Esophagus squamous epithelium (tissue), 5 donors: Measurements from ENCODE around the gene LRRC34. TPM values are rescaled to one million over a fixed set of nuclear protein-coding genes. Genes with fewer than 3 reads are reported as not detected.
A peak's percentile ranks its signal among the peaks of the same experiment; 100 is the strongest.

Experiments
- DNase-seq: peaks from one replicate; lab custom pipeline; 2025; lab: John Stamatoyannopoulos, UW
- H3K27ac ChIP-seq, 4 donors: fragments of 200-600 bp; sonication (generic); one replicate each; pipeline ENCODE4 v1.5.1; 2016 to 2019; ENCODE audit warnings: mild to moderate bottlenecking in 1 of 4
- H3K27me3 ChIP-seq, 4 donors: fragments of 200-600 bp; sonication (generic); 1 replicate in 3 of 4; 2 replicates in 1 of 4; pipeline versions ENCODE4 v1.5.1 to v1.6.0; 2017 to 2021; ENCODE audit warnings: antibody characterized with exemption in 1 of 4
- H3K36me3 ChIP-seq, 3 donors: fragments of 200-600 bp; sonication (generic); one replicate each; pipeline ENCODE4 v1.5.1; 2016 to 2019
- H3K4me1 ChIP-seq, 3 donors: fragments of 200-600 bp; sonication (generic); one replicate each; pipeline ENCODE4 v1.5.1; 2017 to 2019
- H3K4me3 ChIP-seq, 4 donors: fragments of 200-600 bp; sonication (generic); 1 replicate in 3 of 4; 2 replicates in 1 of 4; pipeline ENCODE4 v1.5.1; 2016 to 2019; ENCODE audit warnings: mild to moderate bottlenecking in 2 of 4, moderate library complexity in 1 of 4
- H3K9me3 ChIP-seq, 3 donors: fragments of 200-600 bp; sonication (generic); one replicate each; pipeline ENCODE4 v1.5.1; 2016 to 2019
- POLR2A ChIP-seq, 4 donors: fragments of 450-650 bp; IDR thresholded peaks; one replicate each; pipeline ENCODE4 v1.6.1; 2017; ENCODE audit warnings: antibody characterized with exemption in 4 of 4, mild to moderate bottlenecking in 4 of 4, moderate library complexity in 3 of 4
- WGBS, 2 donors: methylation state at CpG; one replicate each; pipeline ENCODE4 v1.1.5; 2018; 5-methylcytosine and 5-hydroxymethylcytosine counted together
- intact Hi-C: fragments of 100-400 bp; cut with DNase I; formaldehyde crosslinking; loops from one replicate; pipeline ENCODE4 v1.15.0; 2022
- total RNA-seq, 4 donors: library from RNA; depleted of rRNA; stranded (reverse); fragments of >200 nt; gene quantifications; one replicate each; pipeline ENCODE4 v1.1.0, GENCODE V29; 2016
- TF ChIP-seq, protein P1 (sequence below), 6 experiments: fragments of 450-650 bp in 4 of 6; fragments of 200-600 bp in 2 of 6; sonication (generic) in 2 of 6; IDR thresholded peaks; one replicate each; pipeline ENCODE4 v1.5.1; 2016 to 2019; ENCODE audit warnings: antibody characterized with exemption in 6 of 6, mild to moderate bottlenecking in 4 of 6, moderate library complexity in 4 of 6
- donor health status: DM: yes; HTN: yes; CAD: no.

Gene LRRC34
- total RNA-seq, 4 donors from 2014 or later = 0.35 to 1.3 TPM; not detected in 2

DNA sequence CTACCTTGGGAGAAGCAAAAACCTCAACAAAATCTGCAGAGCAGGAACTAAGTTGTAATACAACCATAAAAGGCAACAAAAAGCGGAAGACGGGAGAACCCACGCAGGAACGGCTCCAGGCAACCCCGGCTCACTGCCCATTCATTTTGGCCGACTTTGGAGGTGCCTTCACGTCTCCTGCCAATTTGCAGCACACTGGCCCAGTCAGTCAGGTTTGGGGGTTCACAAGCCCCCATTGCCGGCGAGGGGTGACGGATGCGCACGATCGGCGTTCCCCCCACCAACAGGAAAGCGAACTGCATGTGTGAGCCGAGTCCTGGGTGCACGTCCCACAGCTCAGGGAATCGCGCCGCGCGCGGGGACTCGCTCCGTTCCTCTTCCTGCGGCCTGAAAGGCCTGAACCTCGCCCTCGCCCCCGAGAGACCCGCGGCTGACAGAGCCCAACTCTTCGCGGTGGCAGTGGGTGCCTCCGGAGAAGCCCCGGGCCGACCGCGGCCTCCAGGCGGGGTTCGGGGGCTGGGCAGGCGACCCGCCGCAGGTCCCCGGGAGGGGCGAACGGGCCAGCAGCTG is 48.3 kb downstream of the LRRC34 start:
- 0 to 2% methylated on average over 7 to 10 of the region's 46 CpGs for WGBS, 2 donors
- intact Hi-C loops = no loop called here
- no peaks in the 10 kb centered on the region for H3K9me3 ChIP-seq
- H3K4me1 ChIP-seq = peaks cover 0 to 20% (median 6%) of the 10 kb centered on the region in 3 donors
- H3K27me3 ChIP-seq = no peaks in the 10 kb centered on the region
- peak overlapping the region; percentile 89 to 94 (median 94) for H3K4me3 ChIP-seq
- H3K36me3 ChIP-seq = no peaks in the 10 kb centered on the region
- TF ChIP-seq, protein P1, sequence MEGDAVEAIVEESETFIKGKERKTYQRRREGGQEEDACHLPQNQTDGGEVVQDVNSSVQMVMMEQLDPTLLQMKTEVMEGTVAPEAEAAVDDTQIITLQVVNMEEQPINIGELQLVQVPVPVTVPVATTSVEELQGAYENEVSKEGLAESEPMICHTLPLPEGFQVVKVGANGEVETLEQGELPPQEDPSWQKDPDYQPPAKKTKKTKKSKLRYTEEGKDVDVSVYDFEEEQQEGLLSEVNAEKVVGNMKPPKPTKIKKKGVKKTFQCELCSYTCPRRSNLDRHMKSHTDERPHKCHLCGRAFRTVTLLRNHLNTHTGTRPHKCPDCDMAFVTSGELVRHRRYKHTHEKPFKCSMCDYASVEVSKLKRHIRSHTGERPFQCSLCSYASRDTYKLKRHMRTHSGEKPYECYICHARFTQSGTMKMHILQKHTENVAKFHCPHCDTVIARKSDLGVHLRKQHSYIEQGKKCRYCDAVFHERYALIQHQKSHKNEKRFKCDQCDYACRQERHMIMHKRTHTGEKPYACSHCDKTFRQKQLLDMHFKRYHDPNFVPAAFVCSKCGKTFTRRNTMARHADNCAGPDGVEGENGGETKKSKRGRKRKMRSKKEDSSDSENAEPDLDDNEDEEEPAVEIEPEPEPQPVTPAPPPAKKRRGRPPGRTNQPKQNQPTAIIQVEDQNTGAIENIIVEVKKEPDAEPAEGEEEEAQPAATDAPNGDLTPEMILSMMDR (IDR thresholded peaks at IDR 0.05) = no peak
- no peak for TF ChIP-seq POLR2A (IDR thresholded peaks at IDR 0.05)
- peak; percentile 9 for DNase-seq
- peak overlapping the region; percentile 98 to 100 (median 99) for H3K27ac ChIP-seq

DNA sequence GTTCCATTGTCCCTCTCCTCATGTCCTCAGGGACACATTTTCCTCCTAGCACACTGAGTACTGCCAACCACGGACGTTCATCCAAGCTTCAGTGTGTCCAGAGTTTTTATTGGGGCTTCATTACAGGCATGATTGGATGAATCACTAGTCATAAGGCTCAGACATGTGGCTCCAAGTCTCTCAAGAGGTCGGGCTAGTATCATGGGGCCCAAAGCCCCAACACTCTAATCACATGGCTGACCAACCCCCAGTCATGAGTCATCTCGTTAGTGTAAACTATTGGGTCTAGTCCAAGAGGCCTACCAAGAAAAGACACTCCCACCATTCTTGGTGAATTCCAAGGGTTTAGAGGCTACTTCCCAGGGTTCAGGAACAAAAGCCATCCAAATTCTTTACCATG is 52.2 kb downstream of the LRRC34 start:
- 65 to 68% methylated on average over 4 of the region's 4 CpGs for WGBS, 2 donors
- Histone ChIP-seq H3K4me1 (peaks cover 0 to 21% (median 6%) of the 10 kb centered on the region in 3 donors), H3K27ac (no peak overlapping the region), H3K27me3 (no peaks in the 10 kb centered on the region), H3K4me3 (no peak overlapping the region), H3K9me3 (no peaks in the 10 kb centered on the region), H3K36me3 (no peaks in the 10 kb centered on the region)
- DNase-seq = no peak
- intact Hi-C loops = no loop called here
- TF ChIP-seq POLR2A (IDR thresholded peaks at IDR 0.05) = no peak
- TF ChIP-seq, protein P1 (IDR thresholded peaks at IDR 0.05) = no peak

DNA sequence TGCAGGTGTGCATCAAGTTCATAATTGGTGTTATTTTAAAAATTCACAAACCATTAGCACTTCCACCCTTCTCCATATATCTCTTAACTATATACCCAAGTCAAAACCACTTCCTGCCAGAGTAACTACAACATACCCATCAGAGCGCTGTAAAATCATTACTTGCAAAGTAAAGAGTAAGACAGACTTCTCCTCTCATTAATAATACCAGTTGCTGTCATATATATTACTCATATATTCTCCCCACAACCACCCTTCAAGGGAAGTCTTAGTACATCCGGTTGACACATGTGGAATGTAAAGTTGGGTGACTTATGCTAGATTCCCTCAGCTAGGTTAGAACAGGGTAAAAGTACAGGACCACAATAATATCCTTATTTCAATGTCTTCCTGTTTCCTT is 53.4 kb downstream of the LRRC34 start:
- Histone ChIP-seq H3K4me1 (peaks cover 3 to 29% (median 5%) of the 10 kb centered on the region in 3 donors), H3K36me3 (no peaks in the 10 kb centered on the region), H3K27me3 (no peaks in the 10 kb centered on the region), H3K27ac (no peak overlapping the region), H3K4me3 (no peak overlapping the region), H3K9me3 (no peaks in the 10 kb centered on the region)
- no peak for DNase-seq
- 51 to 53% methylated on average over 2 of the region's 2 CpGs for WGBS, 2 donors
- TF ChIP-seq, protein P1 (IDR thresholded peaks at IDR 0.05) = no peak
- no peak for TF ChIP-seq POLR2A (IDR thresholded peaks at IDR 0.05)
- intact Hi-C loops = no loop called here

DNA sequence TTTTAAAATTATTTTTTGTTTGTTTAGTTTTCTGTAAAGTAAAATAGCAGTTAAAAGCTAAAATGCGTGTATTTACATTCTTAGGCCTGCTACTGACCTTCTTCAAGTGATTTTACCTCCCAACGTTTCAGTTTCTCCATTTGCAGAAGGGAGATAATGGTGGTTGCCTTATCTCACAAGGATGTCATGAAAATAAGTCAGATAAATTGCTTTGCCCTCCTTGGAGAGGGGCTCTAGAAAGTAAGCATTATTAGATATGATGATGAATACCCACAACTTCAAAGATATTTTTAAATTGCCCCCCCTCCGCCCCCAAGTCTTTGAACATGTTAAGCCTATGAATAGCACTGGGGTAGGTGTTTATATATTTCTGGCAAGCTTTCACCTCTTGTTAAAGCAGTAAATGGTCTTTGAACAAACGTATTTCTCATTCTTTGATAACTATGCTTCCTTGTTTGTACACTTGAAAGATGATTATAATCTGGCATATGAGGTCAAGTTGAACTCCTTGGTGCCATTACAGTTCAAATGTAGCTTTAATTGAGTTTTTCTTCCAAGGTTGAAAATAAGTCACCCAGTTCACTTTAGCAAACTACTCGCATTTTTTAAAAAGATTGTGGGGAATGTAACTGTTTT is 54.2 kb downstream of the LRRC34 start:
- 56 to 62% methylated on average over 5 of the region's 5 CpGs for WGBS, 2 donors
- Histone ChIP-seq H3K27me3 (no peaks in the 10 kb centered on the region), H3K4me3 (no peak overlapping the region), H3K4me1 (peaks cover 0 to 22% (median 5%) of the 10 kb centered on the region in 3 donors), H3K9me3 (no peaks in the 10 kb centered on the region), H3K36me3 (no peaks in the 10 kb centered on the region), H3K27ac (no peak overlapping the region)
- DNase-seq = no peak
- TF ChIP-seq, protein P1 (IDR thresholded peaks at IDR 0.05) = no peak
- no peak for TF ChIP-seq POLR2A (IDR thresholded peaks at IDR 0.05)
- intact Hi-C loops = no loop called here

DNA sequence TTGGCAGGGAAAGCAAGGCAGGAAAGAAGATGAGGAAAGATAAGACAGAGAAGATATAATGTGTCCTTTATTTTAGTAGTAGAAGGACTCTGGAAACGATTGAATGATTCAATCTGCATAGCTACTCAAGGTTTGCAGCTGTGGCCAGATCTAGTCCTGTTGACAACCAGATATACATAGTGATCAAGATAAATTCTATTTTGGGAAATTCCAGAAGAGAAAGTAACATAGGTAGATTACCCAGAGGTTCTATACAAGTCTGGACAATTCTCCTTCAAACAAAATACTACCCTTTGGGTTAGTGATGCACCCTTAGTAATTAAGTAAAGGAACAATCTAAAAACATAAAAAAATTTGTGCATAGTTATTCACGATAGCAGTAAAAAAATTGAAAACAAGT is 57.2 kb downstream of the LRRC34 start:
- Histone ChIP-seq H3K27me3 (peaks cover 0 to 5% (median 0%) of the 10 kb centered on the region in 4 donors), H3K27ac (no peak overlapping the region), H3K4me1 (peaks cover 0 to 14% (median 5%) of the 10 kb centered on the region in 3 donors), H3K36me3 (no peaks in the 10 kb centered on the region), H3K9me3 (no peaks in the 10 kb centered on the region), H3K4me3 (no peak overlapping the region)
- DNase-seq = no peak
- TF ChIP-seq, protein P1 (IDR thresholded peaks at IDR 0.05) = no peak
- no peak for TF ChIP-seq POLR2A (IDR thresholded peaks at IDR 0.05)
- 34 to 57% methylated on average over 2 of the region's 2 CpGs for WGBS, 2 donors
- intact Hi-C loops = no loop called here
